Keratinocyte (primary cell): ENCODE results near the gene TAF13.

Experiments used
- EZH2 ChIP-seq: IDR thresholded peaks from one replicate; pipeline ENCODE4 v1.6.1; 2012; ENCODE audit warnings: inconsistent platforms, mild to moderate bottlenecking, low read length, moderate library complexity
- TF ChIP-seq, protein P1 (sequence below), 3 experiments: IDR thresholded peaks in 1 of 3; conservative IDR thresholded peaks in 1 of 3; optimal IDR thresholded peaks in 1 of 3; 2 replicates in 2 of 3; 3 replicates in 1 of 3; pipeline versions ENCODE3 to v1.5.1; 2011; ENCODE audit warnings: low read length in 3 of 3, mild to moderate bottlenecking in 3 of 3, moderate library complexity in 2 of 3, control low read depth in 1 of 3, inconsistent platforms in 1 of 3; ENCODE audit not compliant: insufficient read depth in 2 of 3; ENCODE audit errors: extremely low read depth in 1 of 3

DNA sequence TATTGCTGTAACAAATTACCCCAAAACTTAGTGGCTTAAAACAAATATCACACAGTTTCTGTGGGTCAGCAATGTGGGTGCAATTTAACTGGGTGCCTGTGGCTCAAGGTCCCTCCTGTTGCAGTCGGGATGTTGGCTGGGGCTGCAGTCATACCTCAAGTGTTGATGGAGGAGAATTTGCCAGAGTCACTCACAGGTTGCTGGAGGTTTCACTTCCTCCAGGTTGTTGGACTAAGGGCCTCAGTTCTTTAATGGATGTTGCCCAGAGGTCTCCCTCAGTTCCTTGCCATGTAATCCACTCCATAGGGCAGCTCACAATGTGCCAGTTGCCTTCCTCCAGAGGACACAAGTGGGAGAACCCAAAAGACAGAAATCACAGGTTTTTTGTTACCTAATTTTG is 2.5 kb upstream of the TAF13 start:
- TF ChIP-seq EZH2, result no peak
- TF ChIP-seq, protein P1, sequence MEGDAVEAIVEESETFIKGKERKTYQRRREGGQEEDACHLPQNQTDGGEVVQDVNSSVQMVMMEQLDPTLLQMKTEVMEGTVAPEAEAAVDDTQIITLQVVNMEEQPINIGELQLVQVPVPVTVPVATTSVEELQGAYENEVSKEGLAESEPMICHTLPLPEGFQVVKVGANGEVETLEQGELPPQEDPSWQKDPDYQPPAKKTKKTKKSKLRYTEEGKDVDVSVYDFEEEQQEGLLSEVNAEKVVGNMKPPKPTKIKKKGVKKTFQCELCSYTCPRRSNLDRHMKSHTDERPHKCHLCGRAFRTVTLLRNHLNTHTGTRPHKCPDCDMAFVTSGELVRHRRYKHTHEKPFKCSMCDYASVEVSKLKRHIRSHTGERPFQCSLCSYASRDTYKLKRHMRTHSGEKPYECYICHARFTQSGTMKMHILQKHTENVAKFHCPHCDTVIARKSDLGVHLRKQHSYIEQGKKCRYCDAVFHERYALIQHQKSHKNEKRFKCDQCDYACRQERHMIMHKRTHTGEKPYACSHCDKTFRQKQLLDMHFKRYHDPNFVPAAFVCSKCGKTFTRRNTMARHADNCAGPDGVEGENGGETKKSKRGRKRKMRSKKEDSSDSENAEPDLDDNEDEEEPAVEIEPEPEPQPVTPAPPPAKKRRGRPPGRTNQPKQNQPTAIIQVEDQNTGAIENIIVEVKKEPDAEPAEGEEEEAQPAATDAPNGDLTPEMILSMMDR (optimal IDR thresholded peaks at IDR 0.05 in 1 of 3, IDR thresholded peaks at IDR 0.05 in 1 of 3, conservative IDR thresholded peaks at IDR 0.05 in 1 of 3; ENCODE audit: extremely low read depth in 1 of 3, insufficient read depth in 2 of 3, low read length in 3 of 3), result no peak
